HL-60 (cell line): ENCODE data around the gene SERPINA1.

ENCODE experiments used
- DNase-seq, 2 experiments: peaks; one replicate each; pipeline ENCODE4 v3.0.0-alpha.2; 2010 to 2020; ENCODE audit warnings: low read depth in 1 of 2, low spot score in 1 of 2
- H3K27ac ChIP-seq: fragments of 250-450 bp; sonication (Bioruptor Pico); replicated peaks from 2 replicates; pipeline ENCODE4 v1.5.1; 2020; ENCODE audit warnings: mild to moderate bottlenecking, moderate library complexity
- H3K27me3 ChIP-seq: fragments of 250-450 bp; sonication (Bioruptor Pico); 2 replicates; pipeline ENCODE4 v1.5.1; 2021; ENCODE audit warnings: mild to moderate bottlenecking, moderate library complexity; ENCODE audit not compliant: insufficient read depth, poor library complexity, severe bottlenecking
- H3K4me3 ChIP-seq: replicated peaks from 2 replicates; pipeline ENCODE4 v1.5.1; 2011; ENCODE audit warnings: mild to moderate bottlenecking, control low read depth, low read length; ENCODE audit not compliant: insufficient read depth
- CTCF ChIP-seq: IDR thresholded peaks from one replicate; pipeline ENCODE4 v1.5.1; 2011; ENCODE audit warnings: low read length, control low read depth, inconsistent platforms; ENCODE audit not compliant: insufficient read depth
- GABPA ChIP-seq: IDR thresholded peaks from 2 replicates; pipeline ENCODE4 v1.6.1; 2012; ENCODE audit warnings: low read depth
- POLR2AphosphoS5 ChIP-seq: IDR thresholded peaks from 2 replicates; pipeline ENCODE4 v1.6.1; 2012; ENCODE audit warnings: low read depth
- REST ChIP-seq: IDR thresholded peaks from 2 replicates; pipeline ENCODE4 v1.6.1; 2012; ENCODE audit warnings: low read depth; ENCODE audit not compliant: insufficient replicate concordance
- SPI1 ChIP-seq: IDR thresholded peaks from 2 replicates; pipeline ENCODE4 v1.6.1; 2012; ENCODE audit warnings: low read depth, mild to moderate bottlenecking, borderline replicate concordance

SERPINA1 gene

GRCh38 chr14:94361682-94362081 lies 26.7 kb downstream of the SERPINA1 start:
- Histone ChIP-seq H3K27me3 (no peaks in the 10 kb centered on the region), H3K27ac (no peak overlapping the region), H3K4me3 (no peak overlapping the region)
- TF ChIP-seq REST: no peak
- TF ChIP-seq GABPA: no peak
- TF ChIP-seq POLR2AphosphoS5: no peak
- no peak for TF ChIP-seq SPI1
- no peak for TF ChIP-seq CTCF
- DNase-seq: no peak

DNA sequence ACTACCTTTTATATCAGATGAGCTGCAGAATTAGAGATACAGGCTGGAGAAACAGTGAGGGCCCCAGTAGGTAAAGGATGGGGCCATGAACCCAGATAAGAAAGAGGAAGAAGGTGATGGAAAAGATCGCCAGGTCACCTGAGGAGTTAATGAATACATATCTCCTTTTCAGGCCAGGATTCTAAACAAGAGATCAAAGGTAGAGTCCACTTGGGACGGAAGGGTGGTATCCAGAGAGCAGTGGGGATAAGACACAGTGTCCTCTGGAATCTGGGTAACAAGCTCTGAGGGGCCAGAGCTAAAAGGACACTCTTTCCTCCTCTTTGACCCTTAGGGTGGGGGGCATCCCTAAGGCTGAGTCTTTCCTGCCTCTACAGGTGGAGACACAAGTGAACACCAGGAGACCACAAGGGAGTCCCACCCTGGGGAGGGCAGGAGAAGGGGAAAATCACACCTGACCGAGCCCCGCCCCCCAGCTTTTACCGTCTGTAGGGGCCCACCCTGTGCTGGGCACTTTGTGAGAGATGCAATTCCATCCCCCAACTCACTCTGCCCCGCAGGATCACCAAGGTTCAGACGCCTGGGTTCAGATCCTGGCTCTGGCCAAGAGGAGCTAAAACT lies 27.3 kb downstream of the SERPINA1 start:
- no peaks in the 10 kb centered on the region for H3K27me3 ChIP-seq
- no peak for DNase-seq
- no peak overlapping the region for H3K27ac ChIP-seq
- no peak for TF ChIP-seq REST
- no peak for TF ChIP-seq GABPA
- TF ChIP-seq POLR2AphosphoS5: no peak
- TF ChIP-seq CTCF: no peak
- TF ChIP-seq SPI1: no peak
- H3K4me3 ChIP-seq: no peak overlapping the region

DNA sequence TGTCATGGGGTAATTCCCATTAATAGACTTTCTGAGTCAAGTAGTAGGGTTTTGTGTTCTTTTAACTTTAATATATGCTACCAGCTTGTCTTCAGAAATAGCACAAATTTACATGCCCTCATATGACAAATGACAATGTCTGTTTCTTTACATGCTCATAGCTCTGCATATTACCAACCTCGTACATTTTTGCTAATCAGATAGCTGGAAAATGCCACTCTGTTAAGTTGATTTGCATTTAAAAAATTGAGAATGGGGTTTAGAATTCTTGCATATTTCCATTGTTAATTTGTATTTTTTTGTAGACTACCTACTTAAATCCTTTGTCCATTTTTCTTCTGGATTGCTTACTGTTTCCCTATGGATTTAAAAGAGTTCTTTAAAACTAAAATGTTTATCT lies 31.2 kb downstream of the SERPINA1 start:
- no peak for DNase-seq
- Histone ChIP-seq H3K27ac (no peak overlapping the region), H3K4me3 (no peak overlapping the region), H3K27me3 (no peaks in the 10 kb centered on the region)
- TF ChIP-seq SPI1 (no peak), CTCF (no peak), GABPA (no peak)
